GM18520 (cell line): ENCODE data around the gene CA10.

ENCODE experiments used
- ATAC-seq: cut with Tn5 transposase; IDR thresholded peaks from one replicate; pipeline ENCODE4 v1.9.1; 2021; ENCODE audit not compliant: unreplicated experiment

Gene CA10

GRCh38 chr17:51687887-51688286, 470.6 kb downstream of the CA10 start:
- no peak for ATAC-seq

- ATAC-seq: no peak
Observed at GRCh38 chr17:51685287-51685909, 473.1 kb downstream of the CA10 start.

- no peak for ATAC-seq
Observed at GRCh38 chr17:51684214-51684613, 474.3 kb downstream of the CA10 start.

- ATAC-seq: no peak
Observed at GRCh38 chr17:51683291-51683690, 475.2 kb downstream of the CA10 start.

GRCh38 chr17:51682115-51682514, 476.4 kb downstream of the CA10 start:
- no peak for ATAC-seq

DNA sequence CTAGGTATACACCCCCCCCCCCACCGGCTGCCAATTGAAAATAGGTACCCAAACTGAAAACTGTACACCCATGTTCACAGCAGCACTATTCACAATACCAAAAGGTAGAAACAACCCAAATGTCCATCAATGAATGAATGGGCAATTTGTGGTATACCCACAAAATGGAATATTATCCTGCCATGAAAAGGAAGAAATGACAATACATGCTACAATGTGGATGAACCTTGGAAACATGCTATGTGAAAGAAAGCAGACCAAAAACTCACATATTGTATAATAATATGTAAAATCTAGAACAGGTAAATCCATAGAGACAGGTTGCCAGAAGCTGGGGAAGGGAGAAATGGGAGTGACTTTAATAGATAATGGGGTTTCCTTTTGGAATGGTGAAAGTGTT, 480.6 kb downstream of the CA10 start:
- no peak for ATAC-seq

DNA sequence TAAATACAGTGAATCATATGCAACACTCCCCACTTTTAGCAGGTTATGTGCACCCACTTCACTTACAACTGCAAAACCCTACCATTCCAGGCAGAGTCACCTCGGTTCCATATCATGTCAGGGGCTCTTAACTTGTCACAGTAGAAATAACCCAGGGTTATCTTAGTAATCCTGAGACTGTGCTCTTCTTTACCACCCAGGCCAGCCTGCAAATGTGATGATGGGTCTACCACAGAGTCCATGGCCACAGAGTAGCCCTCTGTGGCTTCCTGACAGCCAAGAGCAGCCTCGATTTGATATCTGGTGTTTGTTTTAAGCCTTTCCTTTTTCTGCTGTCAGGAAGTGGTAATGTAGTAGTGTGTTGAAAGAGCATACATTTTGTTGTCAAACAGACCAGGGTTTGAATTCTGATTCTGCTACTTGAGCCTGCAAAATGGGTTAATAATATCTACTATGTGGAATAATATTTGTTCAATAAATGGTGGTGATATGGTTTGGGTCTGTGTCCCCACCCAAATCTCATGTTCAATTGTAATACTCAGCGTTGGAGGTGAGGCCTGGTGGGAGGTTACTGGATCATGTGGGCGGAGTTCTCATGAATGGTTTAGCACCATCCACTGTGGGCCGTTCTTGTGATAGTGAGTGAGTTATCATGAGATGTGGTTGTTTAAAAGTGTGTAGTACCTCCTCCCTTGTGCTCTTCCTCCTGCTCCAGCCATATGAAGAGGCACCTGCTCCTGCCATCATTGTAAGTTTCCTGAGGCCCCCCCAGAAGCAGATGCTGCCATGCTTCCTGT, 481.6 kb downstream of the CA10 start:
- no peak for ATAC-seq

DNA sequence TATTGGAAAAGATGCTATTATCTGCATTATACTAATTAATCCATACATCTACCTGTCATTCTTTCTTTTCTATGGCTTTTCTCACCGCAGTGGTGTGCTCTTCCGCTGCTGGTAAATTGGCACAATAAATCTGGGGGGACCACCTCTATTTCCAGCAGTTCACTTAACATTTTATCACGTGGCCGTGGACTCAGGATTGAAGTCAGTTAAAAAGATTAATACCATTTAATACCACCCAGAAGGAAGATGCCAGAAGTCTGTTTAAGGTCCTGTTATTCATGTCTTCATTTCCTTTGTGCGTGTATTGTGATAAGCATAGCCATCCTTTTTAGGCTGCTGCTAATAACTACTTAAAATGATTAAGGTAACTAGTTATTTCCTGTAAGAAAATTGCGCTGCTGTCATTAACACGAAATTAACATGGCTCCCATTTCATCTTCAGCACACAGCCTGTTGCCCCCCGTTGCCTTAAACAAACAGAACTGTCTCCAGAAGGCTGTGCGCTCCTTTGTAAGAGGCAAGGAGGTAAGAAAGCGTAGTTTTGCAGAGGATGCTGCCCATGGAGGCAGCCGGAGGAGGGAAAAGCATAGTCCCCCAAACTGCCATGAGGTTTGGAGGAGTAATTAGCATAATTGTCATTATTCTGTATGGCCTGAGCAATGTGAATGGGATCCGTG, 483.8 kb downstream of the CA10 start:
- no peak for ATAC-seq

DNA sequence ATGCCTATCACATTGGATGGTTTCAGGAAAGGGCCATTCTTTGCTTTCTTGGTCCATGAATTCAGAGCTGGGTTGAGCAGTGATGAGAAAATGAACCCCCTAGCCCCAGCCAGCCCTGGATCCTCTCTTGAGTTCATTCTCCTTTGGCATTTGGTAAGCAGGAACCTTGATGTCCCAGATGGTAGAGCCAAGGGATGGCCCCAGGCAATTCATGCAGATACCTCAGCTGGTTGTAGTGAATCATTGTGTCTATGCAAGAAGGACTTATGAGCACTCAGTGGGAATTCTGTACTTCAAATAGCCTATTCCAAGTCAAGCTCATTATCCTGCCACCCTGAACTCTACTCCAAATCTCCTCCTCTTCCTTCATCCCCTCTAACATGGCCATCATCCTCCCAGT, 485.4 kb downstream of the CA10 start:
- ATAC-seq: no peak

GRCh38 chr17:51672065-51672464, 486.4 kb downstream of the CA10 start:
- no peak for ATAC-seq

DNA sequence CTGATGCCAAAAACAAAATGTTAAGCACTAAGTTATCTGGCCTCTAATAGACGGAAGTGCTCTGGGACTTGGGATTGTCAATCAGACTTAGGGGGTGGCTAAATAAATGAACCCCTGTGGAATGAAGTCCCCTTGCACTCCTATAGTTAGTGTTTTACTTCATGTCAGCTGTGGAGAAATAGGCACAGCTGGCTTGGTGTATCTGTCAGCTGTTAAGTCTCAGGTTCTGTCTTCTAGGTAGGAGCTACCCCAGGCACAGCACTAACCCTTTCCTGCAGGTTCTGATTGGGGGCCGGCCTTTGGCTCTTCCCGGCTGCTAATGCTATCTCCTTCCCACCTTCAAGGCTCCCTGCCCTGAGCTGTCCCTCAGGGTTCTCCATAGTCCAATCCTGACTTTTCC, 487.6 kb downstream of the CA10 start:
- no peak for ATAC-seq

GRCh38 chr17:51668963-51669246, 489.6 kb downstream of the CA10 start:
- ATAC-seq: no peak

DNA sequence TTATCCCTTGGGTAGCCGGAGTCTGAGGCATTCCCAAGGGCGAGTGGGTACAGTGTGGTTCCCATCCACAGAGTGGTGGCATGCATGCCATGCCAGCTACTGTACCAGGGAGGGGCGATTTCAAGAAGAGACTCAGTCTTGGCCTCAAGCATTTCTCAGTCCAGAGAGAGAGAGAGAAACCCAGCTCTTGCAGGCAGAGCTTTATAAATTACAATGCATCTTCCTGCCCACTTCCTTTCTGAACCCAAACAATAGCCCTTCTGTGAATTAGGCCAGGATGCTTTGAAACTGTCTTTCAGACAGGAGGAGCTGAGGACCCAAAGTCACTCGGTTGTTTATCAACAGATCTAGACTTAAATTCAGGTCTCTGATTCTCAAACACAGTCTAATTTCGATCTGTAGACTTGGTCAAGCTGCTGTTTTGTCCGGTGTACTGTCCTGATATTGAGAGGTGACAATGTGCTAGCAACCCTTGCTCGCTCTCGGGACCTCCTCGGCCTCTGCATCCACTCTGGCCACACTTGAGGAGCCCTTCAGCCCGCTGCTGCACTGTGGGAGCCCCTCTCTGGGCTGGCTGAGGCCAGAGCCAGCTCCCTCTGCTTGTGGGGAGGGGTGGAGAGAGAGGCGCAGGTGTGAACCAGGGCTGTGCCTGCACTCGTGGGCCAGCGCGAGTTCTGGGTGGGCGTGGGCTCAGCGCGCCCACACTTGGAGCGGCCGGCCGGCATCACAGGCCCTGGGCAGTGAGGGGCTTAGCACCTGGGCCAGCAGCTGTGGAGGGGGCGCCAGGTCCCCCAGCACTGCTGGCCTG, 490.2 kb downstream of the CA10 start:
- ATAC-seq: no peak

GRCh38 chr17:51667706-51668083, 490.8 kb downstream of the CA10 start:
- ATAC-seq: no peak

GRCh38 chr17:51666971-51667705, 491.4 kb downstream of the CA10 start:
- no peak for ATAC-seq

DNA sequence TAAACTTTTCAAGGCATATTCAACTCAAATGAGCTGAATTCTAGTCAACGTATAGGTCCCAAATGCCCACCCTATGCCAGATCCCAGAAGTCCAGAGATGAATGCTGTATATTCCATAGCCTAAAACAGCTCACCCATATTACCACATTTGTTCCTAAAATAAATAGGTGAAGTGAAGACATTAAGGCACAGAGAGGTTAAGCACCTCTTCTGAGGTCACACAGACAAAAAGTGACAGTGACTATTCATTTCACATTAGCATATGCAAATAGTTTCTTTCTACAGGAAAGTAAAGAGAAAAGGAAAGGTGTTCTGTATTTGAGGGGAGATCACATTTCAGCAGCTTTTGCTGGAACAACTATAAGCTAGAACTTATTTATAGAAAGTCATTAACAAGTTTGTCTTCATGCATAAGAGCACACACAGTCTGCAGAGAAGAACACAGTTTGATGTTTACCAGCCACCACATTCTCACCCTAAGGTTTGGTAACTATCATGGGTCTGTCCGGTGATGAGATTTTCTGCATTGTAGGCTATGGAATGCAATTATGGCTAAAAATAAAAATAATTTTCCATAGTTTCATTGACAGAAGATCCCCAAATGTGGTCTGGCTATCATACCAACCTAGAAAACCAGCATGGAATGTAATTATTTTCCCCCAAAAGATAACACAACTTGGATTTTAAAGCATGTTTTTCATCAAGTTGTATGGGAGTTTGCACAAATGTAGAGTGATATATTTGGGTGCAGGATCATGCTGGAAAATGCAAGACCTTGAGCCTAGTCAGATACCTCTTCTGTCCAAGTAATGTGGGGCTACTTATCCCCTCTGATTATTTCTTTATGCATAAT, 496.1 kb downstream of the CA10 start:
- ATAC-seq: no peak

DNA sequence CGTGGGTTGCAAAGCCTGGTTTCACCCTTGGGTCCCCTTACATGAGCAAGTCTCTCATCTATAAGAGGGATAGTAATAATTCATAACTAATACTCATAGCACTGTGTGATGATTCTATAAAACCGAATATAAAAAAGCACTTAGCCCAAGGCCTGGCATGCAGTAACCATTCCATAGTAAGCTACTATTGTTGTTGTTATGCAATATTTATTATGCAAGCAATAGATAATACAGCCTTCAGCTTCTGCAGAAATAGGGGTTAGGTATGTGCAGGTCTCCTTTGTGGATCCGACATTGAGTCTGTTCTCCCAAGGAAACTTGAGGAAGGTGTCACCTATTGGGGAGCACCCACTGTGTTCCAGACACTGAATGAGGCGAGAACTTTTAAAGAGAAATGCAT, 497.1 kb downstream of the CA10 start:
- ATAC-seq: no peak

DNA sequence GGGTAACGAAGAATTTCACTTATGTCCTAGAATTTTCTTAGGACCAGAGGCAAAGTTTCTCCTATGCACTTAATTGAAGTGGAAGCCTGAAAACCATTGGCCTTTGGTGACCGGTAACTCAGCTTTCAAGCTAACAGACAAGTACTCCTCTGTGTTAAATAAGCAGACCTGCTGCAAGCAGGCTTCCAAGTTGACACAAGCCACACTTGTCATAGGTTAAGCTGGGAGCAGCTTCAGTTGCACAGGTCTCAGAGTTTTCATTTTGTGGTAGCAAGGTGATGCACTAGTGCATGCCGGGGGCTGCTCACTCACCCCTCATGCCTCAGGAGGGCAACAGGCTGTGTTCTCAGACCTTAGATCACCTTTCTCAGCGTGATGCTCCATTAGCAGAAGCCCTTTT, 498.2 kb downstream of the CA10 start:
- no peak for ATAC-seq

- no peak for ATAC-seq
Observed at GRCh38 chr17:51657224-51657623, 501.3 kb downstream of the CA10 start.

DNA sequence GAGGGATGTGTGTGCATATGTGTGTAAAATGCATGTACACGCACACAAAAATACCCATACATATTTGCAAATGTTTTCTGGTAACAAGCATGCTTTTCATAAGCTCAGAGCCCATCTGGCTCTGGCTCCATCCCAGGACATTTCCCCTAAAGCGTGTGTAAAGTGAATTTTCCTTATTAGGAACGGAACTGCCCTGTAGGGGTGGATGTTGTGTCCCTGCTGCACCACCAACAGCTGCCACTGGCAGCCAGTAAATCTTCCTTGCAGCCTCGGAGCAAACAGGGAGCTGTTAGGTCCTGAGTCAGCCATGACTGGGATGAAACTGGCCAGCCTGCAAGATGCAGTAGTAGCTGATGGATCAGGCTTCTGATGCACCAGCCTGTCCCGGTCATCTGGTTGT, 504.6 kb downstream of the CA10 start:
- no peak for ATAC-seq
